IPS DF 6.9 (cell line): ENCODE measurements around the gene VAV2.

Experiments used
- DNase-seq: peaks from one replicate; pipeline ENCODE4 v3.0.0-alpha.2; 2013; ENCODE audit warnings: low read depth, low spot score
- H3K27ac ChIP-seq: one replicate; pipeline ENCODE4 v1.5.1; 2013; ENCODE audit warnings: low read length, control low read depth
- H3K27me3 ChIP-seq: 2 replicates; pipeline ENCODE4 v1.6.1; 2013; ENCODE audit warnings: mild to moderate bottlenecking, low read length; ENCODE audit not compliant: control insufficient read depth, insufficient read depth
- H3K36me3 ChIP-seq: 2 replicates; pipeline ENCODE4 v1.6.1; 2013; ENCODE audit warnings: low read length; ENCODE audit not compliant: control insufficient read depth, insufficient read depth
- H3K4me1 ChIP-seq: 2 replicates; pipeline ENCODE4 v1.6.1; 2013; ENCODE audit warnings: low read length; ENCODE audit not compliant: control insufficient read depth, insufficient read depth
- H3K4me3 ChIP-seq: 2 replicates; pipeline ENCODE4 v1.5.1; 2013; ENCODE audit warnings: mild to moderate bottlenecking, low read length
- H3K9me3 ChIP-seq: 2 replicates; pipeline ENCODE4 v1.6.1; 2013; ENCODE audit warnings: low read length, inconsistent platforms; ENCODE audit not compliant: control insufficient read depth, insufficient read depth
- WGBS: extraction: QIAGEN DNeasy Blood & Tissue Kit; methylation state at CpG from one replicate; pipeline ENCODE4 v1.1.7; 2013; ENCODE audit warnings: mixed read lengths, missing lambda C conversion rate; ENCODE audit not compliant: insufficient read length, insufficient coverage; 5-methylcytosine and 5-hydroxymethylcytosine counted together

VAV2 gene

DNA sequence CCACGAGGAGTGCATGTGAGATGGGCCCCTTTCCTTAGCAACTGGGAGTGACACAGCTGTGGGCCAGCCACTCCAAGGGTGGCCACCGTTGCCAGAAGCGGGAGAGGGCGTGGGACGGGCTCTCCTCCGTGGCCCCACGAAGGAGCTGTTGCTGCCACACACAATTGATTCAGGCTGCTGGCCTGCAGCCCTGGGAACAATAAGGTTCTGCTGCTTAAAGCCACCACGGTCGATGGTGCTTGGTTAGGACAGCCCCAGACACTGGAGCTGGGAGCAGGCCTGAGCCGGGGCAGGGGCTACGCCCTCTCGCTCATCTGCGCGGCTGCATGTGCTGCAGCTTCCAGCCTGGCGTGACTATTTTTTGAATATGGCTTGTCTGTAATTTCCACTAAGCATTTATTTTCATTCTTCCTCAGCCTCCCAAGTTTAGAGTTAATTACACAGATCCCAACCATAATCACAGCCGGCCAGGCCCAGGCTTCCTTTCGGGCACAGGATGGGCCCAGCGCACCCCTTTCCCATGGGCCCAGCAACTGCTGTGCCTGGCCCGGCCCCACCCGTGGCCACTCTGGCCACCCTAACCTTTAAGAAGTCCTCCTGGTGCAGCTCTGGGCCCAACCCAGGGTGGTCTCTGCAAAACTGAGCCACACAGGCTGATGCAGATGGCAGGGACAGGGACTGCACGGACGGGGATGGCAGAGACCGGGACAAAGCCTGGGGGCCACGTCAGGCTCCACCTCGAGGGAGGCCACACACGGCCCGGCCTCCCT lies 49.7 kb downstream of the VAV2 start:
- H3K36me3 ChIP-seq, result no peaks in the 10 kb centered on the region
- H3K9me3 ChIP-seq, result no peaks in the 10 kb centered on the region
- no CpG with 5 or more reads among the region's 27 CpGs for WGBS
- H3K27ac ChIP-seq, result no peak overlapping the region
- no peak for DNase-seq
- H3K4me1 ChIP-seq, result no peaks in the 10 kb centered on the region
- no peaks in the 10 kb centered on the region for H3K27me3 ChIP-seq
- no peak overlapping the region for H3K4me3 ChIP-seq

DNA sequence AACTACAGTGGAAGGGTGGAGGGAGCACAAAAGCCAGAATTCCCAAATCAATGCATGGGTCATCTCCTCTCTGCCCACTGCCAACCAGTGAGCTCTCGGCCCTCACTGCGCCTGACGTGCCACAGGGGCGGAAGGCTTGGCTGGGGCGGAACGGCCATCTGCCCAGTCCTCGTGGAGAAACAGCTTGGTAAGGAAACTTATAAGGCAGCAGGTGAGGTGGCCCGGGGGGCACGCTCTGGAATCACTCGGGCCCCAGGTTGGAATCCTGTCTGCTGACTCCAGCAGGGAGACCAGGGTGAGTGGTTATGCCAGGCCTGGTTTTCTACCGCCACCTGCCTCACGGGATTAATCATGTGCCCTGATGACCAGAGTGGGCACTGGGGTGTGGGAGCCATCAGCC lies 52.3 kb downstream of the VAV2 start:
- WGBS, result no CpG with 5 or more reads among the region's 12 CpGs
- DNase-seq, result no peak
- no peak overlapping the region for H3K4me3 ChIP-seq
- no peaks in the 10 kb centered on the region; the same call in 1 of the 2 replicates for H3K4me1 ChIP-seq
- H3K9me3 ChIP-seq, result no peaks in the 10 kb centered on the region
- H3K27me3 ChIP-seq, result no peaks in the 10 kb centered on the region
- no peak overlapping the region for H3K27ac ChIP-seq
- 0 out of 2 replicates have a peak, but pooled peaks cover 3% of the 10 kb centered on the region for H3K36me3 ChIP-seq

- Histone ChIP-seq H3K27me3 (no peaks in the 10 kb centered on the region), H3K27ac (no peak overlapping the region), H3K9me3 (no peaks in the 10 kb centered on the region), H3K36me3 (0 out of 2 replicates have a peak, but pooled peaks cover 3% of the 10 kb centered on the region), H3K4me1 (no peaks in the 10 kb centered on the region; the same call in 1 of the 2 replicates), H3K4me3 (no peak overlapping the region)
- DNase-seq, result no peak
- no CpG with 5 or more reads among the region's 23 CpGs for WGBS
These were observed 52.8 kb downstream of the VAV2 start for GRCh38 chr9:133939171-133939785.

DNA sequence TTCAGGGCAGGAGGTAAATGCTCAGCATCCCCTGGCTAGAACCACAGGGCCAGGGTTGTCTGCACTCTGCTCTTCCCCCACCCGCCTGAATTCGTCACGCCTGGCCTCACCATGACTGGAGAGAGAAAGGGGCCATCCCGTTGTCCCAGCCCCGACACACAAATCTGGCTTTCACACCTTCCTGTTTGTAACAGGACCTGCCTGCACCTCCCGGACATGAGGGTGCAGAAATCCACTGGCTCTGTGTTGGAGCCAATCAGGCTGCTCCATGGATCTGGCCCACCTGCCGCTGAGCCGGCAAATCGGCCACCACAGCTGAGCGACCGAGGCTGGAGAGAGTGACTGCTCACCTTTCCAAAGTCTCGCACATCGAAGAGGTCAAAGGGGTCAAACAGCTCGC lies 53.4 kb downstream of the VAV2 start:
- Histone ChIP-seq H3K27ac (no peak overlapping the region), H3K36me3 (0 out of 2 replicates have a peak, but pooled peaks cover 3% of the 10 kb centered on the region), H3K4me1 (no peaks in the 10 kb centered on the region; the same call in 1 of the 2 replicates), H3K4me3 (no peak overlapping the region), H3K27me3 (no peaks in the 10 kb centered on the region), H3K9me3 (no peaks in the 10 kb centered on the region)
- DNase-seq, result no peak
- no CpG with 5 or more reads among the region's 14 CpGs for WGBS

DNA sequence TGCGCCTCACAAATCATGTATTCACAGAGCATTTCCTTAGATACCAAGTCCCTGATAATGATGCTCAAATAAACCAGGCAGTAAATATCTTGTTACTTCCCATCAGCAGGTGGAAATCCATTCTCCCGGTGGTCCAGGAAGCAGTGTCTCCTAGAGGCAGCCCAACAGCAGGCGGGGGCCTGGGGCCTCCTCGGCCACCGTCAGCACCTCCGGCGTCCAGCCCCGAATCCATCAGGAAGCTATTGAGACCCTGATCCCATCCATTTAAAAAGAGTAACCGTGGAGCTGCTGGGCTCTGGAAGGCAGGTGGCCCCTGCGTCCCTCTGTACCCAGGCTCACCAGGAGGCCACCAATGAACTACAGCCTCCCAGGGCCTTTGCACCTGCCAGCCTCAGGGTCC lies 54.0 kb downstream of the VAV2 start:
- no peaks in the 10 kb centered on the region; the same call in 1 of the 2 replicates for H3K4me1 ChIP-seq
- H3K27me3 ChIP-seq, result no peaks in the 10 kb centered on the region
- no CpG with 5 or more reads among the region's 10 CpGs for WGBS
- H3K27ac ChIP-seq, result no peak overlapping the region
- no peaks in the 10 kb centered on the region for H3K9me3 ChIP-seq
- H3K36me3 ChIP-seq, result 0 out of 2 replicates have a peak, but pooled peaks cover 3% of the 10 kb centered on the region
- H3K4me3 ChIP-seq, result no peak overlapping the region
- DNase-seq, result no peak

DNA sequence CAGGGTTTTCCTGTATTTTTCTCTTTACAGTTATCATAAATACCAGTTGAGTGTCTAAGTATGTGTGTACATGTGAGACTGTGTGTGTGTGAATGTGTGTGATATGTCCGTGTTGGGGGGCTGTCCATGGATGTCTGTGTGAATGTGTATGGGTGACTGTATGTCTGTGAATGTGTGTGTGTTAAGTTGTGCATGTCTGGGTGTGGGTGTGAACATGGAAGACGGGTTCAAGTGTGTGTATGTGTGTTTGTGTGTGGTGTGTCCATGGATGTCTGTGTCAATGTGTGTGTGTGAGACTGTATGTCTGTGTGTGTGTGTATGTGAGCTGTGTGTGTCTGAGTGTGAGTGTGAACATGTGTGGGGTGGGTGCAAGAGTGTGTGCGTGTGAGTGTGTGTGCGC lies 55.0 kb downstream of the VAV2 start:
- H3K4me1 ChIP-seq, result no peaks in the 10 kb centered on the region; the same call in 1 of the 2 replicates
- no peaks in the 10 kb centered on the region for H3K9me3 ChIP-seq
- DNase-seq, result no peak
- H3K27ac ChIP-seq, result no peak overlapping the region
- no CpG with 5 or more reads among the region's 4 CpGs for WGBS
- no peaks in the 10 kb centered on the region for H3K27me3 ChIP-seq
- H3K36me3 ChIP-seq, result 0 out of 2 replicates have a peak, but pooled peaks cover 3% of the 10 kb centered on the region
- no peak overlapping the region for H3K4me3 ChIP-seq

DNA sequence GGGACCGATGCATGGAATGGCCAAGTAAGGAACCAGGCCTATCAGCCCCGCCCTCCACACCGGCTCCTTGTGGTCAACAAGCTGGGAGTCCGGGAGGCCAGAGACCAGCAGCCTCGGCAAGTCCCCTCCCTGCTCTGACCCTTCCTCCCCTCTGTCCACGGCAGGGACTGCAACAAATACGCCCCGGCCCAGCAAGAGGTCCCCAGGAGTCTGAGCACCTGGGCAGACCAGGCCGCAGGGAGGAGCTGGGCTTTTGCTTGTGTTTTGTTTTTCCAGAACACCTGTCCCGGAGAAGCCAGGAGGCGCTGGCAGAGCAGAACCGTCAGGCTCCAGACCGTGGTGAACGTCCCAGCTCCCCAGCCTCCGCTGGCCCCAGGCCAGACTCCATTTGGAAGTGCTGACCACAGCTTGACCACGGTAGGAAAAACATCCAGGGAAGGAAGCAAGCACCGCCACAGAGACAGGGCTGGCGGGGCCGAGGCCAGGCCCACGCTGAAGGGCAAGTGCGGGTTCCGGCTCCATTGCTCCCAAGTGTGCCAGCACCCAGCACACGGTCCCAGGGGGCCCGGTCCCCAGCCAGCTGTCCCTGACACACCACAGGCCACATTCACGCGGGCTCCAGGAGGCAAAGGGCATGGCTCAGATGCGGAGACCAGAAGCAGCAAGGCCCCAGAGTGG lies 56.7 kb downstream of the VAV2 start:
- Histone ChIP-seq H3K27ac (no peak overlapping the region), H3K4me3 (no peak overlapping the region; the same call in 1 of the 2 replicates), H3K27me3 (no peaks in the 10 kb centered on the region), H3K4me1 (no peaks in the 10 kb centered on the region; the same call in 1 of the 2 replicates), H3K9me3 (no peaks in the 10 kb centered on the region), H3K36me3 (0 out of 2 replicates have a peak, but pooled peaks cover 3% of the 10 kb centered on the region)
- DNase-seq, result no peak
- WGBS, result no CpG with 5 or more reads among the region's 27 CpGs

DNA sequence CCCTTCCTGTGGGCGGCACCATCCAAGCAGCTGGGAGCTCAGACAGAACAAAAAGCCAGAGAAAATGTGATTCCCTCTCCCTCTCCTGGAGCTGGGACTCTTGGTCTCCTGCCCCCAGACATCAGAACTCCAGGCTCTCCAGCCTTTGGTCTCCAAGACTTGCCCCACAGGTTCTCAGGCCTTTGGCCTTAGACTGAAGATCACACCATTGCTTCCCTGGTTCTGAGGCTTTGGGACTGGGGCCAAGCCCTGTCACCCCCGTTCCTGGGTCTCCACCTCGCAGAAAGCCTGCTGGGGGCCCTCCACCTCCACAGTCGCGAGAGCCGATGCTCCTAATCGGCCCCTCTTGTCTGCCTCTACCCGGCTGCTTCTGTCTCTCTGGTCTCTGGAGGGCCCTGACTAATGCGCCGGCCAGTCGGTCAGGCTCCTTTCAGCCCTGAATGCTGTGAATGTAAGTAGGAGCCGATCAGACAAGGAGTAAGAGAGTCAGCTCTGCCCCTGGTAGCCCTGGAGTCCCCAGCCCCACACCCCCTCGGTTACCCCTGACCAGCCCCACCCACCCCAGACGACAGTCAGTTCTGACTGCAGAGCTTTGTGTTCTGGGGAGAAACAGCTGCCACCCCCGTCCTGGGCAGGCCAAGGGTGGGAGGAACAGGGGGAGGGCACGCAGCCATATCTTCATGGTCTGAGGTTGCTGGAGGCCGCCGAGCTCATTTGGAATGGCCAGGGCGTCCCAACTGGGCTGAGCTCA lies 57.5 kb downstream of the VAV2 start:
- Histone ChIP-seq H3K27ac (no peak overlapping the region), H3K4me1 (no peaks in the 10 kb centered on the region; the same call in 1 of the 2 replicates), H3K9me3 (no peaks in the 10 kb centered on the region), H3K4me3 (no peak overlapping the region), H3K27me3 (no peaks in the 10 kb centered on the region), H3K36me3 (0 out of 2 replicates have a peak, but pooled peaks cover 3% of the 10 kb centered on the region)
- no CpG with 5 or more reads among the region's 19 CpGs for WGBS
- no peak for DNase-seq

- H3K27me3 ChIP-seq, result no peaks in the 10 kb centered on the region
- 90% methylated on average over 3 of the region's 6 CpGs for WGBS
- no peak overlapping the region for H3K27ac ChIP-seq
- H3K36me3 ChIP-seq, result 0 out of 2 replicates have a peak, but pooled peaks cover 3% of the 10 kb centered on the region
- no peaks in the 10 kb centered on the region for H3K9me3 ChIP-seq
- no peak overlapping the region for H3K4me3 ChIP-seq
- DNase-seq, result no peak
- H3K4me1 ChIP-seq, result no peaks in the 10 kb centered on the region; the same call in 1 of the 2 replicates
These were observed 58.6 kb downstream of the VAV2 start for GRCh38 chr9:133933426-133934026.
